Body of pancreas (tissue), 4 donors: Measurements from ENCODE around the gene ZRANB1.

Experiments used
- CTCF ChIP-seq, 7 experiments: fragments of 450-650 bp in 4 of 7; fragments of 200-600 bp in 3 of 7; sonication (generic) in 3 of 7; IDR thresholded peaks; one replicate each; pipeline ENCODE4 v1.5.1; 2016 to 2019; ENCODE audit warnings: antibody characterized with exemption in 7 of 7
- POLR2A ChIP-seq, 3 donors: fragments of 450-650 bp; IDR thresholded peaks; one replicate each; pipeline ENCODE4 v1.6.1; 2016; ENCODE audit warnings: antibody characterized with exemption in 3 of 3, mild to moderate bottlenecking in 2 of 3

GRCh38 chr10:125006188-125006680 lies 64.3 kb downstream of the ZRANB1 start:
- TF ChIP-seq CTCF (IDR thresholded peaks at IDR 0.05) (no peak), POLR2A (IDR thresholded peaks at IDR 0.05) (no peak)
